Measurements from ENCODE around the gene WNK4. TPM values are rescaled to one million over a fixed set of nuclear protein-coding genes. Genes with fewer than 3 reads are reported as not detected.
"Not testable (repeated sequence)": the region's sequence is repeated elsewhere in the genome, so short reads cannot be mapped to it uniquely, and the experiment has no call there.

Gene WNK4
- total RNA-seq (under 1 TPM in 1 of 4 donors, not detected in 3; 0.28 TPM), polyA plus RNA-seq (10 to 100 TPM; 13.2 to 14.4 (median 14.0) TPM)

GRCh38 chr17:42779936-42780850 lies at the start of gene WNK4:
WNK4 (plus strand) TSS chr17:42780610; CDS start chr17:42780699, 89 bp downstream.
- intact Hi-C loops (cut with DNase I) = no loop called here
- 3 to 12% methylated on average over 65 of the region's 65 CpGs for WGBS, 2 donors
- peaks cover 32 to 56% (median 51%) of the 10 kb centered on the region in 3 donors for H3K27me3 ChIP-seq
- no peaks in the 10 kb centered on the region for H3K9me3 ChIP-seq
- H3K4me1 ChIP-seq = peaks cover 0 to 24% (median 20%) of the 10 kb centered on the region in 4 donors
- peak within 1 kb of the TSS in 3 of 4 donors; percentile 33 to 47 (median 41) for H3K4me3 ChIP-seq
- H3K36me3 ChIP-seq = peaks cover 9 to 45% (median 22%) of the 10 kb centered on the region in 4 donors
- peak; percentile 57 for DNase-seq
- TF ChIP-seq EP300 (IDR thresholded peaks at IDR 0.05) (no peak), POLR2A (IDR thresholded peaks at IDR 0.05) (no peak), CTCF (IDR thresholded peaks at IDR 0.05) (no peak), POLR2AphosphoS5 (IDR thresholded peaks at IDR 0.05) (no peak)
- H3K27ac ChIP-seq = peak within 1 kb of the TSS in 1 of 4 donors; percentile 62

GRCh38 chr17:42740699-42741098 lies 39.7 kb upstream of the WNK4 start:
- H3K4me1 ChIP-seq = peaks cover 0 to 20% (median 19%) of the 10 kb centered on the region in 4 donors
- WGBS, 2 donors = 78 to 88% methylated on average over 1 of the region's 1 CpG
- intact Hi-C loops (cut with DNase I) = no loop called here

GRCh38 chr17:42742916-42743315 lies 37.5 kb upstream of the WNK4 start:
- H3K27me3 ChIP-seq; DNase-seq; H3K36me3 ChIP-seq; intact Hi-C loops (cut with DNase I); H3K4me3 ChIP-seq; H3K27ac ChIP-seq; H3K9me3 ChIP-seq: not testable (repeated sequence)
- WGBS, 2 donors = 93 to 94% methylated on average over 11 of the region's 11 CpGs
- peaks cover 0 to 20% (median 16%) of the 10 kb centered on the region in 4 donors for H3K4me1 ChIP-seq

More at GRCh38 chr17:42740699-42741098, 39.7 kb upstream of the WNK4 start:
- H3K4me3 ChIP-seq = no peak overlapping the region
- peaks cover 0 to 11% (median 0%) of the 10 kb centered on the region in 4 donors for H3K36me3 ChIP-seq
- H3K27ac ChIP-seq = no peak overlapping the region
- DNase-seq = no peak
- no peaks in the 10 kb centered on the region for H3K9me3 ChIP-seq
- no peaks in the 10 kb centered on the region for H3K27me3 ChIP-seq
- TF ChIP-seq CTCF (IDR thresholded peaks at IDR 0.05) = no peak
- no peak for TF ChIP-seq POLR2AphosphoS5 (IDR thresholded peaks at IDR 0.05)
- TF ChIP-seq EP300 (IDR thresholded peaks at IDR 0.05) = no peak
- no peak for TF ChIP-seq POLR2A (IDR thresholded peaks at IDR 0.05)

- H3K27me3 ChIP-seq = no peaks in the 10 kb centered on the region
- intact Hi-C loops (cut with DNase I) = no loop called here
- no peak for TF ChIP-seq POLR2A (IDR thresholded peaks at IDR 0.05)
- no peaks in the 10 kb centered on the region for H3K9me3 ChIP-seq
- DNase-seq = no peak
- peak overlapping the region; percentile 90 to 94 (median 92) for H3K27ac ChIP-seq
- H3K4me3 ChIP-seq = peak overlapping the region; percentile 74 to 80 (median 78)
- whole genome bisulfite sequencing, 2 donors = 59 to 71% methylated on average over 10 of the region's 10 CpGs
- peaks cover 0 to 7% (median 0%) of the 10 kb centered on the region in 4 donors for H3K36me3 ChIP-seq
- peaks cover 0 to 20% (median 16%) of the 10 kb centered on the region in 4 donors for H3K4me1 ChIP-seq
Observed at GRCh38 chr17:42743595-42744282, 36.7 kb upstream of the WNK4 start.

- intact Hi-C loops (cut with DNase I) = no loop called here
- Histone ChIP-seq H3K36me3 (peaks cover 0 to 7% (median 0%) of the 10 kb centered on the region in 4 donors), H3K27me3 (no peaks in the 10 kb centered on the region), H3K4me3 (peak overlapping the region; percentile 74 to 80 (median 78)), H3K9me3 (no peaks in the 10 kb centered on the region), H3K4me1 (peaks cover 0 to 20% (median 16%) of the 10 kb centered on the region in 4 donors), H3K27ac (peak overlapping the region; percentile 90 to 94 (median 92))
- no peak for TF ChIP-seq EP300 (IDR thresholded peaks at IDR 0.05)
- peak in 1 of 4 donors; percentile 5 for TF ChIP-seq POLR2AphosphoS5 (IDR thresholded peaks at IDR 0.05)
- 1% methylated on average over 32 of the region's 32 CpGs for WGBS, 2 donors
- DNase-seq = peak; percentile 91
Observed at GRCh38 chr17:42744283-42744805, 36.1 kb upstream of the WNK4 start.
